Lung (tissue), 12 donors: ENCODE measurements around the gene CT55. TPM values are rescaled to one million over a fixed set of nuclear protein-coding genes. Genes with fewer than 3 reads are reported as not detected.

Experiments
- ATAC-seq: fragments of 200-7000 bp; cut with Tn5 transposase; one replicate; pipeline ENCODE4 v1.9.1; 2020; ENCODE audit warnings: moderate number of reproducible peaks; ENCODE audit not compliant: insufficient read depth, low FRiP score
- DNase-seq, 3 donors: peaks; one replicate each; pipeline ENCODE4 v3.0.0-alpha.2; 2013 to 2017
- H3K27ac ChIP-seq, 2 donors: one replicate each; pipeline ENCODE4 v1.5.1; 2013; ENCODE audit warnings: mild to moderate bottlenecking in 2 of 2, moderate library complexity in 2 of 2, control low read depth in 1 of 2, inconsistent platforms in 1 of 2, low read depth in 1 of 2, low read length in 1 of 2
- H3K27me3 ChIP-seq, 3 donors: one replicate each; pipeline ENCODE4 v1.5.1; 2013; ENCODE audit warnings: low read length in 2 of 3; ENCODE audit not compliant: control insufficient read depth in 3 of 3, insufficient read depth in 3 of 3
- H3K36me3 ChIP-seq, 4 donors: one replicate each; pipeline ENCODE4 v1.5.1; 2013; ENCODE audit warnings: low read length in 4 of 4, mild to moderate bottlenecking in 1 of 4, moderate library complexity in 1 of 4; ENCODE audit not compliant: control insufficient read depth in 4 of 4, insufficient read depth in 4 of 4
- H3K4me1 ChIP-seq, 5 donors: one replicate each; pipeline ENCODE4 v1.5.1; 2013; ENCODE audit warnings: low read length in 5 of 5, mild to moderate bottlenecking in 2 of 5, moderate library complexity in 1 of 5; ENCODE audit not compliant: control insufficient read depth in 5 of 5, insufficient read depth in 5 of 5
- H3K4me3 ChIP-seq: one replicate; pipeline ENCODE4 v1.5.1; 2013; ENCODE audit warnings: mild to moderate bottlenecking, control low read depth, moderate library complexity
- H3K9ac ChIP-seq, 2 donors: one replicate each; pipeline ENCODE4 v1.5.1; 2013; ENCODE audit warnings: low read length in 2 of 2, control low read depth in 1 of 2; ENCODE audit not compliant: insufficient read depth in 1 of 2
- H3K9me3 ChIP-seq, 4 donors: one replicate each; pipeline ENCODE4 v1.5.1; 2013; ENCODE audit warnings: low read length in 3 of 4, mild to moderate bottlenecking in 1 of 4, moderate library complexity in 1 of 4; ENCODE audit not compliant: control insufficient read depth in 4 of 4, insufficient read depth in 3 of 4
- CTCF ChIP-seq: IDR thresholded peaks from 2 replicates; pipeline ENCODE4 v1.5.1; 2012; ENCODE audit warnings: mild to moderate bottlenecking; ENCODE audit errors: control extremely low read depth, extremely low read depth
- WGBS, 2 donors: extraction: QIAGEN DNeasy Blood & Tissue Kit; methylation state at CpG; one replicate each; pipeline ENCODE4 v1.1.7; 2013; 5-methylcytosine and 5-hydroxymethylcytosine counted together
- polyA plus RNA-seq, 2 donors: library from polyadenylated mRNA; stranded (reverse); fragments of 200-250 nt; gene quantifications; one replicate each; pipeline ENCODE4 v1.2.1, GENCODE V29; 2013
- total RNA-seq, 2 donors: library from RNA; depleted of rRNA in 1 of 2; stranded (reverse); fragments of >200 nt in 1 of 2; gene quantifications; one replicate each; pipeline ENCODE4 v1.2.1, GENCODE V29; 2014 to 2021
- donor health status: control.
- donor health status: control.
- donor health status: Bipolar disorder and iron deficiency.
- donor health status: healthy.
- donor health status: DM: yes; HTN: yes; CAD: no.

The CT55 gene
- total and polyA plus RNA-seq, 4 donors, result not detected

- ATAC-seq (no peak), DNase-seq (no peak)
- no peaks in the 10 kb centered on the region for H3K36me3 ChIP-seq
- no peak overlapping the region for H3K27ac ChIP-seq
- no peak for TF ChIP-seq CTCF
- no peak overlapping the region for H3K4me3 ChIP-seq
- H3K27me3 ChIP-seq, result peaks cover 0 to 3% (median 0%) of the 10 kb centered on the region in 3 donors
- H3K9ac ChIP-seq, result no peak overlapping the region
- 78 to 92% methylated on average over 13 to 16 of the region's 16 CpGs for WGBS, 2 donors
- no peaks in the 10 kb centered on the region for H3K4me1 ChIP-seq
- peaks cover 0 to 2% (median 0%) of the 10 kb centered on the region in 4 donors for H3K9me3 ChIP-seq
Measured at GRCh38 chrX:135194684-135195083, 23.5 kb upstream of the CT55 start.

- Histone ChIP-seq H3K27me3 (peaks cover 0 to 6% (median 0%) of the 10 kb centered on the region in 3 donors), H3K27ac (no peak overlapping the region), H3K36me3 (no peaks in the 10 kb centered on the region), H3K4me3 (no peak overlapping the region), H3K9ac (no peak overlapping the region), H3K4me1 (no peaks in the 10 kb centered on the region), H3K9me3 (peaks cover 0 to 2% (median 0%) of the 10 kb centered on the region in 4 donors)
- no peak for DNase-seq
- WGBS, 2 donors, result 76 to 88% methylated on average over 6 of the region's 6 CpGs
- no peak for TF ChIP-seq CTCF
- no peak for ATAC-seq
Measured at GRCh38 chrX:135193740-135194139, 22.5 kb upstream of the CT55 start.

GRCh38 chrX:135191838-135192237 lies 20.6 kb upstream of the CT55 start:
- Histone ChIP-seq H3K4me3 (no peak overlapping the region), H3K9me3 (peaks cover 0 to 2% (median 0%) of the 10 kb centered on the region in 4 donors), H3K9ac (no peak overlapping the region), H3K4me1 (no peaks in the 10 kb centered on the region), H3K27ac (no peak overlapping the region), H3K27me3 (peaks cover 0 to 6% (median 3%) of the 10 kb centered on the region in 3 donors), H3K36me3 (no peaks in the 10 kb centered on the region)
- DNase-seq, result no peak
- TF ChIP-seq CTCF, result no peak
- 52 to 65% methylated on average over 3 of the region's 3 CpGs for WGBS, 2 donors
- ATAC-seq, result no peak
